ENCODE results near the gene METTL24. TPM values are rescaled to one million over a fixed set of nuclear protein-coding genes. Genes with fewer than 3 reads are reported as not detected.

The METTL24 gene
- total RNA-seq, 1 experiment from 2014 or later, result not detected

DNA sequence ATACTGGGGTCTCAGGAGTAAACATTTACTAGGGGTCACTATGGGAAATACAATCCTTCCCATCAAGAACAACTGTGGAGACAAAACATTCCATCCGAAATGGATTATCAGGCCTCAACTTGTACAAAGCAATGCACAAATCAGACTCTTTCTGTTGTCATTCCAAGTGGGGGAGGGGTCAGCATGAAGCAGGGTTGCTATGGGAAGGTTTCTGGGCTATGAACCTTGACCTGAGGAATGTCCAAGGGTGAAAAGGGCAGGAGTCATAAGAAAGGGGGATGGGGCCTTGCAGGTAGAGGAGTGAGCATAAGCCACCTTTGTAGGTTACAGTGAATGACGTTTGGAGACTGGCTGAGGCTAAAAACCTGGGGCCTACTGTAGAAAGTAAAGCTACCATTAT lies 3.1 kb downstream of the METTL24 start:
- Mint-ChIP-seq H3K4me3 (ENCODE audit: unreplicated experiment) (no peak overlapping the region), H3K4me1 (ENCODE audit: insufficient read depth, unreplicated experiment) (no peaks in the 10 kb centered on the region), H3K9me3 (ENCODE audit: unreplicated experiment) (no peaks in the 10 kb centered on the region), H3K27me3 (ENCODE audit: insufficient read depth, unreplicated experiment) (peaks cover 28% of the 10 kb centered on the region), H3K36me3 (ENCODE audit: insufficient read depth, unreplicated experiment) (no peaks in the 10 kb centered on the region), H3K27ac (ENCODE audit: low read depth, unreplicated experiment) (no peak overlapping the region)
- no TSS peak for BruUV-seq (replicated peaks)
- CTCF ChIA-PET, result interaction anchor here (1.2 kb wide), 1 partner anchor 11 kb away, joined by 3 read pairs; no protein-coding TSS in a partner anchor
- TF ChIP-seq, protein P1, sequence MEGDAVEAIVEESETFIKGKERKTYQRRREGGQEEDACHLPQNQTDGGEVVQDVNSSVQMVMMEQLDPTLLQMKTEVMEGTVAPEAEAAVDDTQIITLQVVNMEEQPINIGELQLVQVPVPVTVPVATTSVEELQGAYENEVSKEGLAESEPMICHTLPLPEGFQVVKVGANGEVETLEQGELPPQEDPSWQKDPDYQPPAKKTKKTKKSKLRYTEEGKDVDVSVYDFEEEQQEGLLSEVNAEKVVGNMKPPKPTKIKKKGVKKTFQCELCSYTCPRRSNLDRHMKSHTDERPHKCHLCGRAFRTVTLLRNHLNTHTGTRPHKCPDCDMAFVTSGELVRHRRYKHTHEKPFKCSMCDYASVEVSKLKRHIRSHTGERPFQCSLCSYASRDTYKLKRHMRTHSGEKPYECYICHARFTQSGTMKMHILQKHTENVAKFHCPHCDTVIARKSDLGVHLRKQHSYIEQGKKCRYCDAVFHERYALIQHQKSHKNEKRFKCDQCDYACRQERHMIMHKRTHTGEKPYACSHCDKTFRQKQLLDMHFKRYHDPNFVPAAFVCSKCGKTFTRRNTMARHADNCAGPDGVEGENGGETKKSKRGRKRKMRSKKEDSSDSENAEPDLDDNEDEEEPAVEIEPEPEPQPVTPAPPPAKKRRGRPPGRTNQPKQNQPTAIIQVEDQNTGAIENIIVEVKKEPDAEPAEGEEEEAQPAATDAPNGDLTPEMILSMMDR (IDR thresholded peaks at IDR 0.05; ENCODE audit: unreplicated experiment), result no peak
- POLR2A ChIA-PET, result interaction anchor here (0.9 kb wide), 1 partner anchor 175 kb away, joined by 3 read pairs; no protein-coding TSS in a partner anchor
- DNase-seq (ENCODE audit: unreplicated experiment), result no peak
- intact Hi-C loops (cut with micrococcal nuclease), result no loop called here

GRCh38 chr6:110354153-110354552 lies 4.0 kb downstream of the METTL24 start:
- Mint-ChIP-seq H3K27me3 (ENCODE audit: insufficient read depth, unreplicated experiment) (peaks cover 22% of the 10 kb centered on the region), H3K4me1 (ENCODE audit: insufficient read depth, unreplicated experiment) (no peaks in the 10 kb centered on the region), H3K27ac (ENCODE audit: low read depth, unreplicated experiment) (no peak overlapping the region), H3K36me3 (ENCODE audit: insufficient read depth, unreplicated experiment) (no peaks in the 10 kb centered on the region), H3K4me3 (ENCODE audit: unreplicated experiment) (no peak overlapping the region), H3K9me3 (ENCODE audit: unreplicated experiment) (no peaks in the 10 kb centered on the region)
- intact Hi-C loops (cut with micrococcal nuclease), result no loop called here
- no TSS peak for BruUV-seq (replicated peaks)
- TF ChIP-seq, protein P1 (IDR thresholded peaks at IDR 0.05; ENCODE audit: unreplicated experiment), result no peak
- ChIA-PET POLR2A (interaction anchor here (0.9 kb wide), 1 partner anchor 174 kb away, joined by 3 read pairs; no protein-coding TSS in a partner anchor), CTCF (interaction anchor here (0.7 to 1.4 kb wide), 3 partner anchors 11 to 807 kb away, joined by 3 to 5 read pairs (median 3); no protein-coding TSS in a partner anchor)
- no peak for DNase-seq (ENCODE audit: unreplicated experiment)

- H3K27me3 Mint-ChIP-seq (ENCODE audit: insufficient read depth, unreplicated experiment), result peaks cover 15% of the 10 kb centered on the region
- no peak overlapping the region for H3K27ac Mint-ChIP-seq (ENCODE audit: low read depth, unreplicated experiment)
- TF ChIP-seq, protein P1 (IDR thresholded peaks at IDR 0.05; ENCODE audit: unreplicated experiment), result no peak
- CTCF ChIA-PET, result interaction anchor here (0.7 to 1.4 kb wide), 2 partner anchors 37 to 806 kb away, joined by 3 read pairs; no protein-coding TSS in a partner anchor
- H3K36me3 Mint-ChIP-seq (ENCODE audit: insufficient read depth, unreplicated experiment), result no peaks in the 10 kb centered on the region
- intact Hi-C loops (cut with micrococcal nuclease), result no loop called here
- no peak overlapping the region for H3K4me3 Mint-ChIP-seq (ENCODE audit: unreplicated experiment)
- DNase-seq (ENCODE audit: unreplicated experiment), result no peak
- BruUV-seq (replicated peaks), result no TSS peak
- H3K4me1 Mint-ChIP-seq (ENCODE audit: insufficient read depth, unreplicated experiment), result no peaks in the 10 kb centered on the region
- no peaks in the 10 kb centered on the region for H3K9me3 Mint-ChIP-seq (ENCODE audit: unreplicated experiment)
- POLR2A ChIA-PET, result interaction anchor here (0.7 kb wide), 1 partner anchor 175 kb away, joined by 3 read pairs; no protein-coding TSS in a partner anchor
These were observed 4.6 kb downstream of the METTL24 start for GRCh38 chr6:110353457-110354001.

DNA sequence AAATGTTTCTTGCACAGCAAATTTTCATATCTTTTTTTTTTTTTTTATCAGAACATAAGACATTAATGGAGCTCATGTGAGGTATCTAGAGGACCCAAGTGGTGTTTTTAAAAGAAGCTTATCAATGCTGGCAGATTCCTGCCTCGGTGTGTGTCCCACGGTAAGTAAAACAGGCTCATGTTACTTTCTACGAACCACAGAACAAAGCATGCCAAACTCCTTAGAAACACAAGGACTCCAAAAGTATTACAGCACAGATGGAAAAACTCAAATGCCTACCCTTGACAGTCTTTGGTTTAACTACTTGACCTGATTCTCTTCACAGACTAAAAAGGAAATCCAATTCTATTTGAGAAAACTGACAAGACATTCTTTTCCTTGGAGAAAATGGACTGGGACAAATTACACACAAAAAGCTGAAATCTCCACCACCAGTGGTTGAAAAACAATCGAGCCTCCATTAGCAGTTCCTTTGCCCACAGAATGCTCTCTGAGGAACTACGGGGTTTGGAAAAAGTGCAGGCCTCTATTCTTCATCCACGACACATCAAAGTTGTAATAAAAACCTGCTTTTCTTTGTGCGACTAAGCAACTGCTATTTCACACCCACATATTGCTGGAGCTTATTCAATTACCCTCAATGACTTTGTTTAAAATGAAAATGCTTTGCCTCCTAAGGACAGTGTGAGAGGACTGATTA lies 5.4 kb downstream of the METTL24 start:
- no TSS peak for BruUV-seq (replicated peaks)
- CTCF ChIA-PET, result interaction anchor here (0.7 kb wide), 1 partner anchor 11 kb away, joined by 3 read pairs; no protein-coding TSS in a partner anchor
- intact Hi-C loops (cut with micrococcal nuclease), result no loop called here
- Mint-ChIP-seq H3K4me3 (ENCODE audit: unreplicated experiment) (no peak overlapping the region), H3K4me1 (ENCODE audit: insufficient read depth, unreplicated experiment) (no peaks in the 10 kb centered on the region), H3K36me3 (ENCODE audit: insufficient read depth, unreplicated experiment) (no peaks in the 10 kb centered on the region), H3K9me3 (ENCODE audit: unreplicated experiment) (no peaks in the 10 kb centered on the region), H3K27me3 (ENCODE audit: insufficient read depth, unreplicated experiment) (peaks cover 11% of the 10 kb centered on the region), H3K27ac (ENCODE audit: low read depth, unreplicated experiment) (no peak overlapping the region)
- no peak for DNase-seq (ENCODE audit: unreplicated experiment)
- POLR2A ChIA-PET, result interaction anchor here (0.7 kb wide), 1 partner anchor 174 kb away, joined by 3 read pairs; no protein-coding TSS in a partner anchor
- TF ChIP-seq, protein P1 (IDR thresholded peaks at IDR 0.05; ENCODE audit: unreplicated experiment), result no peak
